ENCODE results near the gene PHLPP1.

DNA sequence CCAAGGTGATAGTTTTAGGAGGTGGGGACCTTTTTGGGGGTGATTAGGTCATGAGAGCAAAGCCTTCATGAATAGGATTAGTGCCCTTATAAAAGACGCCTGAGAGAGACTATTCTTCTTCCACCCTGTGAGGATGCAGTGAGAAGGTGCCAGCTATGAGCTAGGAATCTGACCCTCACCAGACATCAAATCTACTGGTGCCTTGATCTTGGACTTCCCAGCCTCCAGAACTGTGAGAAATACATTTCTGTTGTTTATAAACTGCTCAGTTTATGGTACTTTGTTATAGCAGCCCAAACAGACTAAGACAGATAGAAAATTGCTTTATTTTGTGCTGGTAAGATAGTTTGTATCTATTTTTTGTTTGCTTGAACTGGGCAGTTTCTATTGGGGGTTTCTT, 40.1 kb downstream of the PHLPP1 start:
- TF ChIP-seq, protein P1, sequence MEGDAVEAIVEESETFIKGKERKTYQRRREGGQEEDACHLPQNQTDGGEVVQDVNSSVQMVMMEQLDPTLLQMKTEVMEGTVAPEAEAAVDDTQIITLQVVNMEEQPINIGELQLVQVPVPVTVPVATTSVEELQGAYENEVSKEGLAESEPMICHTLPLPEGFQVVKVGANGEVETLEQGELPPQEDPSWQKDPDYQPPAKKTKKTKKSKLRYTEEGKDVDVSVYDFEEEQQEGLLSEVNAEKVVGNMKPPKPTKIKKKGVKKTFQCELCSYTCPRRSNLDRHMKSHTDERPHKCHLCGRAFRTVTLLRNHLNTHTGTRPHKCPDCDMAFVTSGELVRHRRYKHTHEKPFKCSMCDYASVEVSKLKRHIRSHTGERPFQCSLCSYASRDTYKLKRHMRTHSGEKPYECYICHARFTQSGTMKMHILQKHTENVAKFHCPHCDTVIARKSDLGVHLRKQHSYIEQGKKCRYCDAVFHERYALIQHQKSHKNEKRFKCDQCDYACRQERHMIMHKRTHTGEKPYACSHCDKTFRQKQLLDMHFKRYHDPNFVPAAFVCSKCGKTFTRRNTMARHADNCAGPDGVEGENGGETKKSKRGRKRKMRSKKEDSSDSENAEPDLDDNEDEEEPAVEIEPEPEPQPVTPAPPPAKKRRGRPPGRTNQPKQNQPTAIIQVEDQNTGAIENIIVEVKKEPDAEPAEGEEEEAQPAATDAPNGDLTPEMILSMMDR (IDR thresholded peaks at IDR 0.05 in 4 of 5, conservative IDR thresholded peaks at IDR 0.05 in 1 of 5) = no peak
- no peak for TF ChIP-seq POLR2A (IDR thresholded peaks at IDR 0.05)

All from gastrocnemius medialis (tissue), 4 donors.